DND-41 (cell line): ENCODE data around the gene DNAH14.
A peak's percentile ranks its signal among the peaks of the same experiment; 100 is the strongest.

Experiments used
- ATAC-seq: fragments of 200-7000 bp; cut with Tn5 transposase; 3 replicates; pipeline ENCODE4 v1.9.1; 2021; ENCODE audit warnings: low read depth; ENCODE audit not compliant: insufficient read depth
- DNase-seq: peaks from one replicate; pipeline ENCODE4 v3.0.0-alpha.2; 2020
- H2AFZ ChIP-seq: 2 replicates; pipeline ENCODE4 v1.6.0; 2012; ENCODE audit warnings: low read depth, low read length
- H3K27ac ChIP-seq: 2 replicates; pipeline ENCODE4 v1.5.1; 2012; ENCODE audit warnings: low read length, inconsistent platforms
- H3K27me3 ChIP-seq: fragments of 200-600 bp; sonication (generic); 2 replicates; pipeline ENCODE4 v1.6.0; 2012; ENCODE audit warnings: low read length, mild to moderate bottlenecking, inconsistent platforms; ENCODE audit not compliant: insufficient read depth, poor library complexity
- H3K36me3 ChIP-seq: 2 replicates; pipeline ENCODE4 v1.5.1; 2012; ENCODE audit warnings: low read length, inconsistent platforms; ENCODE audit not compliant: insufficient read depth
- H3K4me1 ChIP-seq: 2 replicates; pipeline ENCODE4 v1.5.1; 2012; ENCODE audit warnings: mild to moderate bottlenecking, low read length; ENCODE audit not compliant: insufficient read depth
- H3K4me2 ChIP-seq: 2 replicates; pipeline ENCODE4 v1.6.0; 2012; ENCODE audit warnings: mild to moderate bottlenecking, moderate library complexity, low read length, inconsistent platforms; ENCODE audit not compliant: insufficient read depth
- H3K4me3 ChIP-seq, 2 experiments: fragments of 200-600 bp in 1 of 2; shearing (Covaris generic) in 1 of 2; 2 replicates each; pipeline ENCODE4 v1.5.1; 2012 to 2016; ENCODE audit warnings: inconsistent platforms in 2 of 2, low read length in 2 of 2, mild to moderate bottlenecking in 2 of 2, low read depth in 1 of 2, moderate library complexity in 1 of 2
- H3K79me2 ChIP-seq: 2 replicates; pipeline ENCODE4 v1.6.0; 2012; ENCODE audit warnings: low read length, inconsistent platforms; ENCODE audit not compliant: insufficient read depth
- H3K9ac ChIP-seq: 2 replicates; pipeline ENCODE4 v1.6.0; 2012; ENCODE audit warnings: low read depth, mild to moderate bottlenecking, inconsistent platforms, low read length, moderate library complexity
- H3K9me3 ChIP-seq: 2 replicates; pipeline ENCODE4 v1.5.1; 2012; ENCODE audit warnings: low read length, moderate library complexity, mild to moderate bottlenecking, inconsistent platforms; ENCODE audit not compliant: insufficient read depth, severe bottlenecking
- H4K20me1 ChIP-seq: 2 replicates; pipeline ENCODE4 v1.6.0; 2012; ENCODE audit warnings: low read length; ENCODE audit not compliant: insufficient read depth
- CTCF ChIP-seq: IDR thresholded peaks from 2 replicates; pipeline ENCODE4 v1.5.1; 2012; ENCODE audit warnings: borderline replicate concordance, low read length, moderate library complexity, mild to moderate bottlenecking; ENCODE audit not compliant: poor library complexity, severe bottlenecking; ENCODE audit errors: extremely low read depth
- EZH2 ChIP-seq: IDR thresholded peaks from 3 replicates; pipeline ENCODE4 v1.6.1; 2012; ENCODE audit warnings: borderline replicate concordance, low read depth, mild to moderate bottlenecking, moderate library complexity, low read length, inconsistent platforms; ENCODE audit not compliant: severe bottlenecking

Gene DNAH14

GRCh38 chr1:225406976-225407725 lies 477.7 kb downstream of the DNAH14 start:
- DNase-seq (no peak), ATAC-seq (0 out of 3 replicates have a peak, but pooled peaks have one; percentile 20)
- Histone ChIP-seq H3K79me2 (peaks cover 55% of the 10 kb centered on the region), H3K4me3 (no peak overlapping the region), H3K9me3 (no peaks in the 10 kb centered on the region), H3K4me2 (no peak overlapping the region), H3K9ac (no peak overlapping the region), H3K36me3 (peaks cover 97% of the 10 kb centered on the region), H3K4me1 (no peaks in the 10 kb centered on the region), H3K27ac (no peak overlapping the region), H4K20me1 (peaks cover 35% of the 10 kb centered on the region), H2AFZ (no peak overlapping the region), H3K27me3 (no peaks in the 10 kb centered on the region)
- peak; percentile 1 for TF ChIP-seq CTCF
- TF ChIP-seq EZH2: no peak

- Histone ChIP-seq H3K4me2 (no peak overlapping the region), H3K27me3 (no peaks in the 10 kb centered on the region), H4K20me1 (peaks cover 35% of the 10 kb centered on the region), H3K36me3 (peaks cover 97% of the 10 kb centered on the region), H3K27ac (no peak overlapping the region), H2AFZ (no peak overlapping the region), H3K4me3 (no peak overlapping the region), H3K79me2 (peaks cover 60% of the 10 kb centered on the region), H3K4me1 (no peaks in the 10 kb centered on the region), H3K9ac (no peak overlapping the region), H3K9me3 (no peaks in the 10 kb centered on the region)
- TF ChIP-seq EZH2: no peak
- TF ChIP-seq CTCF: no peak
- DNase-seq (no peak), ATAC-seq (no peak)
Observed at GRCh38 chr1:225407755-225408154, 478.3 kb downstream of the DNAH14 start.

- ATAC-seq (no peak; the same call in 2 of the 3 replicates), DNase-seq (no peak)
- H3K4me1 ChIP-seq: no peaks in the 10 kb centered on the region
- H2AFZ ChIP-seq: no peak overlapping the region
- H3K4me3 ChIP-seq: no peak overlapping the region
- H3K9me3 ChIP-seq: no peaks in the 10 kb centered on the region
- H3K79me2 ChIP-seq: peaks cover 65% of the 10 kb centered on the region
- H3K4me2 ChIP-seq: no peak overlapping the region
- H3K36me3 ChIP-seq: peaks cover 97% of the 10 kb centered on the region
- no peaks in the 10 kb centered on the region for H3K27me3 ChIP-seq
- TF ChIP-seq CTCF: no peak
- no peak for TF ChIP-seq EZH2
- H3K27ac ChIP-seq: no peak overlapping the region
- H4K20me1 ChIP-seq: peaks cover 39% of the 10 kb centered on the region
- no peak overlapping the region for H3K9ac ChIP-seq
Observed at GRCh38 chr1:225408249-225408648, 478.8 kb downstream of the DNAH14 start.
